Measurements from ENCODE around the gene RELB. TPM values are rescaled to one million over a fixed set of nuclear protein-coding genes. Genes with fewer than 3 reads are reported as not detected.

The RELB gene
- total RNA-seq, 1 donor from 2014 or later, result 7.1 TPM

DNA sequence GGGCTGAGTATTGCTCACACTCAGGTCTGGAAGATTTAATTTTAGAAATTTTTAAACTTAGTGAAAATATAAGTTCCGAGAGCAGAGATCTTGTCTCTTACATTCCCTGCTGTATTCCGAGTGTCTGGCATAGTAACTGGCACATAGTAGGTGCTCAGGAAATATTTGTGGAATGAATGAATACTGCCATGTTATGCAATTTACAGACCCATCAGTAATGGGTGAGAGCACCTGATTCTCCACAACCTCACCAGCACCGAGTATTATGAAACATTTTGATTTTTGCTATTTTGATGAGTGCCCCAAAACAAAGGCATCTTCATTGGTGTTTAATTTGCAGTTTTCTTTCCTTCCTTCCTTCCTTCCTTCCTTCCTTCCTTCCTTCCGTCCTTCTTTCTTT lies 21.8 kb downstream of the RELB start:
- no peak for DNase-seq

DNA sequence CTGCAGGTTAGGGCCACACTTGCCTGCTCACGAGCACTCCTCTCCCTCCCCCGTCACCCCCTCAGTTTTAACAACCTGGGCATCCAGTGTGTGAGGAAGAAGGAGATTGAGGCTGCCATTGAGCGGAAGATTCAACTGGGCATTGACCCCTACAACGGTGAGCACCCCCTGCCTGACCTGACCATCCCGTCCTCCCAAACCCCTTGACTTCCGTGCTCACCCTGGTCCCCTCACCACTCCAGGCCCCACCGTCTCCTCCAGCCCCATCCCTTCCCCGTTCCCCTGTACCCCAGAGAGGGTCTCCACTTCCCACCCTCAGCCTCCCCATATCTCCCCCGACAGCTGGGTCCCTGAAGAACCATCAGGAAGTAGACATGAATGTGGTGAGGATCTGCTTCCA lies 24.0 kb downstream of the RELB start:
- DNase-seq, result no peak

DNA sequence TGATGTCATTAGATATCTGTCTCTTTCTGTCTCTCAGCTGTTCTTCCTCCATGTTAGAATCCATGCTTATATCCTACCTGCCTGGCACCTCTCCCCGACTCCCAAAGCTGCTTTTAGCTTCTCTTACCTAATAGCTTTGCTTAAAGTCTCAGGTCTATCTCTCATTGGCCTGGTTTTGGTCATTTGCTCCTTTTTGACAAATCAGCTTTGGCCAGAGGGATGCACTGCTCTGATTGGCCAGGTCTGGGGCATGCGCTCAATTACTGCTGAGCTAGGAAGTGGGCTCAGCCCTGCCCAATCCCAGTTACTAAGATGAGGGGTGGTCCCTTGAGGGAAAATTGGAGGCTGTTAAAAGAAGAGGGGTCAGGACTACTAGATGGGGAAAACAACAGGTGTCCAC lies 26.1 kb downstream of the RELB start:
- no peak for DNase-seq

DNA sequence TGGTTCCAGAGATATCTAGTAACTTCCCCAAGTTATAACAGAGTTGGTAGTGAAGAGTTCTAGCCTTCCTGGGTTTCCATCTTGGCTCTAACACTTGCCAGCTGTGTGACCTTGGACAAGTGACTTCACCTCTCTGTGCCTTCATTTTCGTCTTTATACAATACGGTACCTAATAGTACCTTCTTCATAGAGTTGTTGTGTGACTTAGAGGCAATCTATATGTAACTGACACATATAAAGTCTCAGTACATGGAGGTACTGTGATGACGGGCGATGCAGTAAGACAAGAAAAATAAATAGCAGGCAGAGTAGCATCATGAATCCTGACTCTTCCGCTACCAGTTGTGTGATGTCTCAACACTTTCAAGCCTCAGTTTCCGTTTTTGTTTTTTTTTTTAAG lies 29.6 kb downstream of the RELB start:
- DNase-seq, result no peak

- DNase-seq, result no peak
These were observed 31.2 kb downstream of the RELB start for GRCh38 chr19:45032421-45032820.

DNA sequence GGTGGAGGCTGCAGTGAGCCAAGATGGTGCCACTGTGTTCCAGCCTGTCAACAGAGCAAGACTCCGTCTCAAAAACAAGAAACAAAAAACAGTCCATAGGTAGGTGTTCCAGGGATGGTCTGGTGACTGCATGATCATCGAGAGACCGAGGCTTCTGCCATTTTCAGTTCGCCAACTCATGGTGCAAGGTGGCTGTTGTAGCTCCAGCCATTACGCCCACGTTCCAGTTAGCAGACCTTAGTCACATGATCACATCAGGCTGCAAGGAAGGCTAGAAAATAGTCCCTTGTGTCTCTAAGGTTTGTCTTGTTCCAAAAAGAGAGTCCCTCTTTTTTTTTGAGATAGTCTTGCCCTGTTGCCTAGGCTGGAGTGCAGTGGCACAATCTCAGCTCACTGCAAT lies 34.5 kb downstream of the RELB start:
- no peak for DNase-seq

DNA sequence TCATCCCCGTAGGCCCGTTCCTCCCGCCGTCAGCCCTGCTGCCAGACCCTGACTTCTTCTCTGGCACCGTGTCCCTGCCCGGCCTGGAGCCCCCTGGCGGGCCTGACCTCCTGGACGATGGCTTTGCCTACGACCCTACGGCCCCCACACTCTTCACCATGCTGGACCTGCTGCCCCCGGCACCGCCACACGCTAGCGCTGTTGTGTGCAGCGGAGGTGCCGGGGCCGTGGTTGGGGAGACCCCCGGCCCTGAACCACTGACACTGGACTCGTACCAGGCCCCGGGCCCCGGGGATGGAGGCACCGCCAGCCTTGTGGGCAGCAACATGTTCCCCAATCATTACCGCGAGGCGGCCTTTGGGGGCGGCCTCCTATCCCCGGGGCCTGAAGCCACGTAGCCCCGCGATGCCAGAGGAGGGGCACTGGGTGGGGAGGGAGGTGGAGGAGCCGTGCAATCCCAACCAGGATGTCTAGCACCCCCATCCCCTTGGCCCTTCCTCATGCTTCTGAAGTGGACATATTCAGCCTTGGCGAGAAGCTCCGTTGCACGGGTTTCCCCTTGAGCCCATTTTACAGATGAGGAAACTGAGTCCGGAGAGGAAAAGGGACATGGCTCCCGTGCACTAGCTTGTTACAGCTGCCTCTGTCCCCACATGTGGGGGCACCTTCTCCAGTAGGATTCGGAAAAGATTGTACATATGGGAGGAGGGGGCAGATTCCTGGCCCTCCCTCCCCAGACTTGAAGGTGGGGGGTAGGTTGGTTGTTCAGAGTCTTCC lies 36.3 kb downstream of the RELB start:
- DNase-seq, result no peak

DNA sequence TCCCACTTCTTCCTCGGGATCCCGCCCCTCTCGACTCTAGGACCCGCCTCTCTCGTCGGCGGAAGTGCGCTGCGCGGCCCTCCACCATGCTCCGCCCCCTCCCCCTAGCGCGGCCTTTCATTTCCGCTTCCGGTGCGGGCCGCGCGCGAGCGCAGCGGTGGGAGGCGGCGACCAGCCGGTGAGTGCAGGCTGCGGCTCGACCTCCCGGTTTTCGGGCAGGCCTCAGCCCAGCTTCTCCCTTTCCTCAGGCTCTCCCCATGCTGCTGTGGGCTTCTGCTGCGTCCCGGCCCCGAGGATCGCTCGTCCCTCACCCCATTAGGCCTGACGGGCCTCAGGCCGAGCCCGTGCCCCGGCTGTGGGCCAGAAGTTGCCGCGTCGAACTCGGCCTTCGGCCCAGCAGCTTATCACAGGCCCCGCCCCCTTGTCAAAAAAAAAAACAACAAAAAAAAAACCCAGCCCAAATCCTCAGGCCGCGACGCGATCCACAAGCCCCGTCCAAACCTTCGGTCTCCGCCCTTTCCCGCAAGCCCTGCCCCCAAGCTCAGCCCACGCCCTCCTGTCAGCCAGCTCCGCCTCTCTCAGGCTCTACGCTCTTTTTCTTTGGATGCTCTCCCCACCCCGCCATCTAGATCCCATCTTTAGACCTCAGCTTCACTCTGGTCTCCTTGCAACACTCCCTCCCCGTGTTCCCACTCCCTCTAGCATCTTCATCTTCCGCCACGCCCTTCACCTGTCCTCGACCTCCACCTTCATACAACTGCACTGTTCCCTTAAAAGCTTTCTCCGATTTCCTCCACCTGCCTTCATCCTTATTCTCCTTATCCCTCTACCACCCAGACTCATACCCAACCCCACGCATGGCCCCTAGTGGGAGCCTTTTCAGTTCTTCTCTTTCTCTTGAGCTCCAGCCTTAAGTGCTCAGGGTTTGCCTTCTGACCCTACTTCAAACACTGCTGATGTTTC lies 37.9 kb downstream of the RELB start, which contains the start of gene CLASRP:
TSS of gene CLASRP (plus strand) at position 115 of the 963 bp plus-strand sequence. CDS start 1,168 bp downstream, outside the sequence.
- DNase-seq, result peak; percentile 85

GRCh38 chr19:45040059-45040771 lies 39.0 kb downstream of the RELB start:
- DNase-seq, result no peak

DNA sequence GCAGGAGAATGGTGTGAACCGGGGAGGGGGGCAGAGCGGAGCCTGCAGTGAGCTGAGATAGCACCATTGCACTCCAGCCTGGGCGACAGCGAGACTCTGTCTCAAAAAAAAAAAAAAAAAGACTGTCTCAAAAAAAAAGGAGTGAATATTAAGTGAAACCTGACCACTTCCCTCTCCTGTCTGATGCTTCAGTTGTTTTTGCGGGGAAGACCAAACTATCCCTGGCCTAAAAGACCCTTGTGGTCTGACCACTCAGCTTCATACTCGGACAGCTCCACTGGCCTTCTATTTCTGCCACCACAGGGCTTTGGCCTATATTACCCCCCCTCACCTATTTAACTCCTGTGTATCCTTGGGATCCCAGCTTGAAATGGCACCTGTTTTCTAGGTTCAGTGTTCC lies 39.9 kb downstream of the RELB start:
- no peak for DNase-seq

DNA sequence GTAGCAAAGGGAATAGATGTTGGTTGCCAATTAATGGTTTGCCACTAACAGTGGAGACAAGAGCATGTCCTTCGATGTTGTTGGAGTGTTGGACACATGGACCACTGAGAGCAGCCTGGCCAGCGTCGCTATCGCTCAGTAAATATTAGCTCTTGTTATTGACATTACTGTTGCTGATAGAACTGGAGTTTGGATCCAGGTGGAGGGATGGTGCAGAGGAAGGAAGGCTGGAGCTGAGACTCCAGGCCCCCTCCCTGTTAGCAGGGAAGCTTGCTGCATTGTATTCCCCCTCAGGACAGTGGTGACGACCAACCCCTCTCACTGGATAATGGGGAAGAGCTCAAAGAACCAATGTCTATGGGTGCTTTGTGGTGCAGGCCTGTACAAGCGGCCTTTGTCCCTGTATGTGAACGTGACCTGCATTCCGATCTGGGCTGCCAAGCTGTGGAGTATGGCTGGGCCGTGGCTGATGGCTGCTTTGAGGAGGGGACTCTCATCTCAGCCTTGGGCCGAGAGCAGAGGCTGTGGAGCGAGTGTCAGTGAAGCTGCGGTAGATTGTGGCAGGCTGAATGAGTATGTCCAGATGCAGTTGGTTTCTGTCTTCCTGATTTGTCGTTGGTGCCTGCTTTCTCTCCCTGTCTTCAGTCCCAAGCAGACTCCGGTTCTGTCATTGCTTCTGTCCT lies 44.5 kb downstream of the RELB start:
- no peak for DNase-seq

GRCh38 chr19:45046355-45046754 lies 45.1 kb downstream of the RELB start:
- DNase-seq, result no peak

DNA sequence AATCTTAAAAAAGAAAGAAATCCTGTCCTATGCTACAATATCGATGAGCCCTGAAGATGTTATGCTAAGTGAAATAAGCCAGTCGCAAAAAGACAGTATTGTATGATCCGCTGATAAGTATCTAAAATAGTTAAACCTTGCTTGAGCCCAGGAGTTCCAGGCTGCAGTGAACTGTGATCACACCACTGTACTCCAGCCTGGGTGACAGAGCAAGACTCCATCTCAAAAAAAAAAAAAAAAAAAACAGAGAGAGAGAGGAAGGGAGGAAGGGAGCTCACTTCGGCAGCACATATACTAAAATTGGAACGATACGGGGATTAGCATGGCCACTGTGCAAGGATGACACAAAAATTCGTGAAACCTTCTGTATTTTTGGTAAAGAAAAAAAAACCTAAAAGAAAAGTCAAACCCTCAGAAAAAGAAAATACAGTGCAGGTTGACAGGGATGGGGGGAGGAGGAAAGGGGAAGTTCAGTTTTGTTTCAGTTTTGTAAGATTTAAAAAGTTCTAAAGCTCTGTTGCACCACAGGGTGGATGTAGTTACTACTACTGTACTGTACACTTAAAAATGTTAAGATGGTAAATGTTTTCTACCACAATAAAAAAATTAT lies 46.0 kb downstream of the RELB start:
- no peak for DNase-seq

DNA sequence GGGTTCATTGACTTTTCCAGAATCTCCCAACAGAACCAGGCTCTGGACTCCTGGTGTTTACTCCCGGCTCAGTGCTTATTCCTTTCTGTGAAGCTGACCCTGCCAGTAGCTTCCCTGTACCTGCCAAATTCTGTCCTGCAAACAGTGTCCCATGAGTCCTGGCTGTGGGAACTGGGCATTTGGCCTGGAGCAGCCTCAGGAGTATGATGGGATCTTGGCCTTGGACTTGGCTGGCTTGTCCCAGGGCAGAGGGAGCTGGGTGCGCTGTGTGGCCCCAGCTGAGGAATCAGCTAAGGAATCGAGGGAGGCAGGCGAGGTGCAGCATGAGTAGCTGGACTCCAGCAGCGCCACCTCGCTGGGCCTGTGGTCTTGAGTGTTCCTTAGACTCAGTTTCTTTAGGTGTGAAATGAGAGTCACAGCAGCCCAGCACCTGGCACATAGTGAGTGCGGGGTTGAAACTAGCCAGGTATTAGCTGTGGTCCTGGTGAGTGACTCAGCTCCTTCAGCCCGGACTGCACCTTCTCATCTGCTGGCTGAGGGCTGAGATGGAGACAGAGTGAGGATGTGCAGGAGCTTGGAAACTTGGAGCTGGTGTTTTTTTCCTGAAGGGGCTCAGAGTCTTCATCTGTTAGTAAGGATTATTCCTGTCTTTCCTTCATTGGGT lies 47.9 kb downstream of the RELB start:
- no peak for DNase-seq

DNA sequence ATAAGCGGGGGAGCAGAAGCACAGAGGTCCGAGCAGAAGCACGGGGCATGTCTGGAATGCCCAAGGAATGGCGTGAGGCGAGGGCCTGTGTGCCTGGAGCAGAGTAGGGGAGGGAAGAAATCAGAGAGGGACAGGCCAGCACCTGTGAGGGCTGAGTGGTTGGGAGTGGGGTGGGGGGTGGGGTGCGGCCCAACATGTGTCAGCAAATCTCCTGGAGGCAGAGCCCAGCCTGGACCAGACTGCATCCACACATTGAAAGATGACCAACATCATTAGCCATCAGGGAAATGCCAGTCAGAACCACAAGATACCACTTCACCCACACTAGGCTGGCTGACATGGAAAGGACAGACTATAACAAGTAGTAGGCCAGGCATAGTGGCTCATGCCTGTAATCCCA lies 48.8 kb downstream of the RELB start:
- no peak for DNase-seq

DNA sequence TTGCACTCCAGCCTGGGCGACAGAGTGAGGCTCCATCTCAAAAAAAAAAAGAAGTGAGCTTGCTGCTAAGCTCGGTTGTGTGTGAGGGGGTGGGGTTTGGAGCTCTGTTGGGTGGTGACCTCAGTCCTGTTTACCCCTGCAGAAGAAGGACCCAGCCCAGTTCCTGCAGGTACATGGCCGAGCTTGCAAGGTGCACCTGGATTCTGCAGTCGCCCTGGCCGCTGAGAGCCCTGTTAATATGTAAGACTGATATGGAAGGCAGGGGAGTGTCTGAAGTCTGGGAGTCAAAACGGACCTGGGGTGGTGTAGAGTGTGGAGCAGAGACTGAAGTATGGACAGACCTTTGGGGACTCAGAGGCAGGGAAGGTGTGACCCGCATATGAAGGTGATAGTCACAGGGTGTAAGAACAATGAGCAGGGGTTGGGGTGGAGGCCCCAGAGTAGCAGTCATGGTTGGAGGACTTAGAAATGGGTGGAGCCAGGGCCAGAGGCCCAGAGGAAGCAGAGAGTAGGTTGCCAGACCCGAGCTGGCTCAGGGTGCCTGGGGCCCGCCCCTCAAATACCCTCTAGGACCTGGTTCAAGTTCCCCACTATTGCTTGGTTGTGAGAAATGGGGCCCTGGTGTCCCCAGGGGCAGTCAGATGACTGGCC lies 50.8 kb downstream of the RELB start:
- DNase-seq, result no peak

- DNase-seq, result no peak
These were observed 55.6 kb downstream of the RELB start for GRCh38 chr19:45056831-45057230.

- no peak for DNase-seq
These were observed 56.2 kb downstream of the RELB start for GRCh38 chr19:45057444-45057843.

GRCh38 chr19:45058622-45059159 lies 57.4 kb downstream of the RELB start:
- DNase-seq, result no peak

Measured in skin of body (tissue), 2 donors.